ENCODE results near the gene CLK2. TPM values are rescaled to one million over a fixed set of nuclear protein-coding genes. Genes with fewer than 3 reads are reported as not detected.

Gene CLK2
- total RNA-seq (2014; rRNA removed) = 23.7 and 26.9 TPM in 2 replicates
- polyA plus RNA-seq (2012) = 14.4 TPM

GRCh38 chr1:155273343-155274245 lies at the start of gene CLK2:
CLK2 (minus strand) TSS chr1:155273504; CDS start chr1:155270977, 2,527 bp downstream.
- peak; percentile 95 for DNase-seq (ENCODE audit: low read depth)

- DNase-seq (ENCODE audit: low read depth) = peak; percentile 37
Measured at GRCh38 chr1:155322571-155322952, 49.3 kb upstream of the CLK2 start.

GRCh38 chr1:155321639-155322503 lies 48.6 kb upstream of the CLK2 start:
- no peak for DNase-seq (ENCODE audit: low read depth)

DNA sequence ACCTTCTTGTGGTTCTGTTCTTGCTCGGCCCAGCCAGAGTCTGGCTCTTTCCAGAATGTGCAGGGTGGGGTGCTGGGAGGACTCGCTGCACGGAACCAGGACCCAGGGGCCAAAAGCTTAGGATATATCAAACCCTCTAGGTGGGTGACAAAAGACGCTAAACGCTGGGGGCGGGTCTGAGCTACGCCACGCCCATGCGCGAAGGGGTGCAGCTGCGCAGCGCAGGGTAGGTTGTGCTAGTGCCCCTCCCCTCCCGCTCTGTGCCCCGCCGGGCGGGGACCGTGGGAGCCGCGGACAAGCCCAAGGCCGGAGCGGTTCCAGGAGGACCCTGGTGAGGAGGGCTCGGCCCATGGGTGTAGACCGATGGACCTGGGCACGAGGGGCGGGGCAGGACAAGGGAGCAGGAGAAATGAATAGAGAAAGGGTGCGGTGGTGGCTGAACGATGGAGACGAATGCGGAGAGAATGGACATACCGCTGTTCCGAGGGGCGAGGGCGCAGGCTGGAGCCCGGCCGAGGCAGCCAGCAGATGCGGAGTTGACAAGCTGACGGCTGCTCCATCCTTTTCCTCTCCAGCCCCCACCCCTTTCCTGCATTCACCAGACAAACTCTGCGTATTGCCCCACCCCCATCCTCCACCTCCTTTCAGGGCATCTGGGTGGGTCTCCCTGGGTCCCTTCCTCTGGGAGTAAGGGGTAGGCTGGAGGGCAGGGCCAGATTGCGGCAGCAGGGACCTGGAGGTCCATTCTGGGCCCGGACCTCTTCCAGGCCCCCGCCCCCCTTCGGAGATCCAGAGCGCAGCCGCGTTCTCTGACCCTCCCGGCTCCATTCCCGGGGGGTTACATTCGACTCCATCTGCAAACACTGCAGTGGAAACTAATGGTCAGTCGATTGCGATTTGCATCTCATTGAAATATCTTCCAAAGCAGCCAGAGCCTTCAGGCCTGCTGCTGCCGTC lies 47.6 kb upstream of the CLK2 start, which contains the start of gene RUSC1:
Gene RUSC1, plus strand, starts transcription at position 234 of the 957 bp plus-strand sequence. CDS start 880 bp downstream, outside the sequence.
- DNase-seq (ENCODE audit: low read depth) = peak; percentile 47

DNA sequence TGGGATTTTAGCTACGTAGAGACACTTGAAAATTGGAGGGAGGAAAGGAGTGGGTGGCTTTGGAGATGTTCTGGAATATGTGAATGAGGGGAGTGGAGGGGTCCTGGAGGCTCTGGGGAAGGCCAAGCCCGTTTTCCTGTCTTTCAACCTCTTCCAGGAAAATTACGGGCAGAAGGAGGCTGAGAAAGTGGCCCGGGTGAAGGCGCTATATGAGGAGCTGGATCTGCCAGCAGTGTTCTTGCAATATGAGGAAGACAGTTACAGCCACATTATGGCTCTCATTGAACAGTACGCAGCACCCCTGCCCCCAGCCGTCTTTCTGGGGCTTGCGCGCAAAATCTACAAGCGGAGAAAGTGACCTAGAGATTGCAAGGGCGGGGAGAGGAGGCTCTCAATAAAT lies 46.9 kb upstream of the CLK2 start:
- DNase-seq (ENCODE audit: low read depth) = no peak

DNA sequence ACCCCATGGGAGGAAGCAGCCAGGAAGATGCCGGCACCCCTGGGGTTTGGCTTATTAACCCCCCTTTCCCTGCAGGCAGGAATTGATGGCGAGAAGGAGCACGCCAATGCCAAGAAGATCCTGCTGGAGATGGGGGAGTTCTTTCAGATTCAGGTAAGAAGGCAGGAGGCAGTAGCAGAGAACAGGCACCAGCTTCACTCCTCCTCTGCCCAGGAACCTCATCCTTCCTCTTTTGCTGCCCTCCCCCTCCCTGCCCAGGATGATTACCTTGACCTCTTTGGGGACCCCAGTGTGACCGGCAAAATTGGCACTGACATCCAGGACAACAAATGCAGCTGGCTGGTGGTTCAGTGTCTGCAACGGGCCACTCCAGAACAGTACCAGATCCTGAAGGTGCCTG lies 46.2 kb upstream of the CLK2 start:
- no peak for DNase-seq (ENCODE audit: low read depth)

GRCh38 chr1:155318082-155318481 lies 44.8 kb upstream of the CLK2 start:
- DNase-seq (ENCODE audit: low read depth) = no peak

DNA sequence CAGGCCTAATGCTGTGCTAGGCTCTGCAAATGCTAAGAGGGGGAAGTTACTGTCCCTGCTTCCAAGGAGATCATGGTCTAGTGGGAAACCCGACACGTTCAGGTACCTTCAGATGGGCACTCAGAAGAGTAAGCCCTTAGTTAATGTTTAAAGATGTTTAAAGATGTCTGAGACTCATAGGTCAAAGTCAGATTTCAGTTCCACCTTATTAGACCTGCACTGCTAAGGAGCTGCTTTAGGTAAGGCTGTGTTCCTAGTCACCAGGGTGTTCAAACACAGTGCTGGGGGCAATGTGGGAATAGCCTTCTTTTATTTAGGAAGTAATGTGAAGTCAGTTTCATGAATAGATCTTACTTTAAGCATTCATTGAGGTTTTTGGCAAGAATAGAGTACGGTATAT lies 43.6 kb upstream of the CLK2 start:
- DNase-seq (ENCODE audit: low read depth) = no peak

GRCh38 chr1:155313261-155313660 lies 40.0 kb upstream of the CLK2 start:
- DNase-seq (ENCODE audit: low read depth) = no peak

- no peak for DNase-seq (ENCODE audit: low read depth)
Measured at GRCh38 chr1:155309423-155310021, 36.2 kb upstream of the CLK2 start.

- DNase-seq (ENCODE audit: low read depth) = peak; percentile 99
Measured at GRCh38 chr1:155308493-155309422, 35.5 kb upstream of the CLK2 start, which contains the start of gene FDPS. FDPS (plus strand) TSS chr1:155308866; CDS start chr1:155309790, 924 bp downstream.

DNA sequence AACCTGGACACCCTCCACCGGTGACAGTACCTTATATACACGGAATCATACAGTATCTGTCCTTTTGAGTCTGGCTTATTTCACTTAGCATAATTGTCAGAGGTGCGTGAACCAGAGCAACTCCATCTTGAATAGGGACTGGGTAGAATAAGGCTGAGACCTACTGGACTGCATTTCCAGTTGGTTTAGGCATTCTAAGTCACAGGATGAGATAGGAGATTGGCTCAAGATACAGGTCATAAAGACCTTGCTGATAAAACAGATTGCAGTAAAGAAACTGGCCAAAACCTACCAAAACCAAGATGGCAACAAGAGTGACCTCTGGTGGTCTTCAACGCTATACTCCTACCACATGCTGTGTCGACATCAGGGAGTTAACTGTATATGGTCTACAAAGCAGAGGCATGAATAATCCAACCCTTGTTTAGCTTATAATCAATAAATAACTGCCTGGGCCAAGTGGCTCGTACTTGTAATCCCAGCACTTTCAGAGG lies 34.0 kb upstream of the CLK2 start:
- peak; percentile 66 for DNase-seq (ENCODE audit: low read depth)

DNA sequence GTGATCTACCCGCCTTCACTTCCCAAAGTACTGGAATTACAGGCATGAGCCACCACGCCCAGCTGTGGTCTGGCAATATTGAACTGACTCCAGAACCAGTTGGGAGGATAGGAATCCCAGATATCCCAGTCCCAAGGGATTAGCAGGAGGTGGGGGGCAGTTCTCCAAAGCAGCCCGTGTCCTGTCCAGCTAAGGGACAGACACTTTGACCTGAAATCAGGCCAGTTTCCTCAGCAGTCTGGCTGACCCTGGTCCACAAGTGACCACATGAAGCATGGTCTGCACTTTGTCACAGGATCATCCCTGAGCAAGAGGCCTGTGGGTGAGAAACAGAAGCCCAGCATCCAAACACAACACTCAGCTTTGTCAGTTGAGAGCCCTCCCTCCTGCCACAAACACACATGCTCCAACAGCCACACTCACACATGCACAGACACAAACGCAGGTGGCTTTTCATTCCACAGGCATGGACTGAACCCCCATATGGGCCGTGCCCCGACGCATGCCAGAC lies 32.6 kb upstream of the CLK2 start:
- peak; percentile 69 for DNase-seq (ENCODE audit: low read depth)

GRCh38 chr1:155304558-155305063 lies 31.3 kb upstream of the CLK2 start:
- no peak for DNase-seq (ENCODE audit: low read depth)

DNA sequence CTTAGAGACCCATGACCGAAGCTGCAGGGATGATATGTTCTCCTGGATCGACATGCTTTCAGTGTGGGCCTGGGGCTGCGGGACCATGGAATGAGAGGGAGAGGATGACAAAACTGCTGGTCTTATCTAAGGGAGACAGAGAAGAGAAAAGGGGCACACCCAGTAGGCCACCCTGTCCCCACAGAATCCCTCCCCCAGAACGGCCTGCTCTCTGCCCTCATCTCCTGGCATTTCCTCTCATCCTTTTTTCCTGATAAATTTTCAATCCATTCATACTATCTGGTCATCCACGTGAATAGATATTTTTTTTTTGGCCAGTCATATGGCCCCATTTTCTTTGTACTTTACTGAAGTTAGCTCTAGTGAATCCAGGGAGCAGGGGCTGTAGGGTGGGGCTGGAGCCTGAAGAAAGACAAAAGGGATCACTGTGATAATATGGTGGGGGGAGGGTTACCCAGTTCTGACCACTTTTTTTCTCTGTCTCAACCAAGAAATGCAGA lies 28.1 kb upstream of the CLK2 start, which contains the start of gene PKLR:
Gene PKLR, minus strand, starts transcription at position 97 of the 500 bp plus-strand sequence. Its CDS starts 43 bp downstream, at position 54.
- no peak for DNase-seq (ENCODE audit: low read depth)

DNA sequence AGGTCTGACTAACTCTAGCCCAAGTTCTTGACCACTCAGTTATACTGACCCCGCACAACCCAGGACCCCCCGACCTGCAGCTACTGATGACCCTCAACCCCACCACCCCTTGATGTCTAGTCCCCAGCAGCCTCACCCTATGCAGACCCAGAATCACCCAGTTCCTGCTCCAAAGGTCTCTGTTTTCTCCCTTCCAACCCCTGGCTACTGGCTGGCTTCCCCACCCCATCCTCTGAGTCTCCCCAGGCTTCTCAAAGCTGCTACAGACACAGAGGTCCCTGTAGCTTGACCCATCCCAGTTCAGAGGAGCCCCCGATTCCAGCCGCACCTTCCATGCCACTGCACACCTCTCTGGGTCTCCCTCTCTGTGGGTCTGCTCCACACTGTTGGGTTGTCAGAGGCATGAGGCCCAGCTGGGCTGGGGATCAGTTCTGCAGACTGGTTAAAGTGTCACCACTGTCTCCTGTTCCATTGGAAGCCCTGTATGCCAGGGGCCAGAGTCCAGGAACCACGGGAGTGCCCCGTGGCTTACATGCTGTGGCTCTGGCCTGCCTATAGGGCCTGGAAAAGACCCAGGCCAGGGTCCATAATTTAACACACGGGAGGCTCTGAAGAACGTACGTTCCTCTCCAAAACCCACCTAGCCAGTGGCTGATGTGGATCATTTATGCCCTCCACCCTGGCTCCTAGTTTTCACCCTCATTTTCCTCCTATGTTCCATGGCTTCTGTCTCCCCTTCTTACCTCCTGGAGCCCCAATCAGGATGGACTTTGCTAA lies 27.4 kb upstream of the CLK2 start:
- no peak for DNase-seq (ENCODE audit: low read depth)

- no peak for DNase-seq (ENCODE audit: low read depth)
Measured at GRCh38 chr1:155300024-155300423, 26.7 kb upstream of the CLK2 start.

- no peak for DNase-seq (ENCODE audit: low read depth)
Measured at GRCh38 chr1:155297384-155297783, 24.1 kb upstream of the CLK2 start.

Data from LHCN-M2 (cell line).